Fibroblast of skin of right quadriceps (primary cell): ENCODE data around the gene TOR1AIP1.
"Not testable (repeated sequence)": the region's sequence is repeated elsewhere in the genome, so short reads cannot be mapped to it uniquely, and the experiment has no call there.

Experiments
- DNase-seq: peaks from one replicate; pipeline ENCODE4 v3.0.0-alpha.2; 2013

Gene TOR1AIP1

GRCh38 chr1:179882253-179883039 lies at the start of gene TOR1AIP1:
Gene TOR1AIP1, plus strand, starts transcription at chr1:179882285. Its CDS starts 218 bp downstream, at chr1:179882503.
- peak; percentile 99 for DNase-seq

- not testable (repeated sequence) for DNase-seq
These were observed 45.2 kb upstream of the TOR1AIP1 start for GRCh38 chr1:179836686-179837445.

- no peak for DNase-seq
These were observed 42.0 kb upstream of the TOR1AIP1 start for GRCh38 chr1:179840107-179840506.

- no peak for DNase-seq
These were observed 33.9 kb upstream of the TOR1AIP1 start for GRCh38 chr1:179848233-179848632.

- DNase-seq = no peak
These were observed 29.0 kb upstream of the TOR1AIP1 start for GRCh38 chr1:179853102-179853501.

GRCh38 chr1:179855831-179856230 lies 26.3 kb upstream of the TOR1AIP1 start:
- not testable (repeated sequence) for DNase-seq

- DNase-seq = no peak
These were observed 25.8 kb upstream of the TOR1AIP1 start for GRCh38 chr1:179856296-179856695.

- no peak for DNase-seq
These were observed 25.1 kb upstream of the TOR1AIP1 start for GRCh38 chr1:179857009-179857408.

- no peak for DNase-seq
These were observed 21.4 kb upstream of the TOR1AIP1 start for GRCh38 chr1:179860652-179861051.

GRCh38 chr1:179865377-179865776 lies 16.7 kb upstream of the TOR1AIP1 start:
- no peak for DNase-seq

- DNase-seq = no peak
These were observed 15.5 kb upstream of the TOR1AIP1 start for GRCh38 chr1:179866616-179867015.

- DNase-seq = peak; percentile 59
These were observed 14.4 kb upstream of the TOR1AIP1 start for GRCh38 chr1:179867493-179868330.

- no peak for DNase-seq
These were observed 11.2 kb upstream of the TOR1AIP1 start for GRCh38 chr1:179870870-179871269.

- no peak for DNase-seq
These were observed 10.1 kb upstream of the TOR1AIP1 start for GRCh38 chr1:179871940-179872339.

GRCh38 chr1:179872558-179872957 lies 9.5 kb upstream of the TOR1AIP1 start:
- no peak for DNase-seq

- DNase-seq = no peak
These were observed 8.6 kb upstream of the TOR1AIP1 start for GRCh38 chr1:179873438-179873851.

- no peak for DNase-seq
These were observed 6.3 kb upstream of the TOR1AIP1 start for GRCh38 chr1:179875596-179876299.

- DNase-seq = peak; percentile 22
These were observed 5.8 kb upstream of the TOR1AIP1 start for GRCh38 chr1:179876300-179876715.

GRCh38 chr1:179877586-179878265 lies 4.4 kb upstream of the TOR1AIP1 start, which contains the start of gene TOR1AIP2:
Gene TOR1AIP2, minus strand, starts transcription at chr1:179877803. Its CDS starts 25,138 bp downstream, at chr1:179852665.
- DNase-seq = peak; percentile 75

GRCh38 chr1:179879797-179880196 lies 2.3 kb upstream of the TOR1AIP1 start:
- no peak for DNase-seq

GRCh38 chr1:179881642-179882252 lies 338 bp upstream of the TOR1AIP1 start:
- peak; percentile 91 for DNase-seq
